ENCODE measurements around the gene LRP1B. TPM values are rescaled to one million over a fixed set of nuclear protein-coding genes. Genes with fewer than 3 reads are reported as not detected.
A peak's percentile ranks its signal among the peaks of the same experiment; 100 is the strongest.

The LRP1B gene
- total and polyA plus RNA-seq, 2 of the 8 experiments (the other 6 are each of a cell fraction or from before 2014, with no cell fraction given): 0.03 TPM; not detected in 1

GRCh38 chr2:141957321-141957720 is 173.5 kb downstream of the LRP1B start:
- no peak overlapping the region for H2AK5ac ChIP-seq (ENCODE audit: low read depth, low read length)
- no peaks in the 10 kb centered on the region for H3K9me3 ChIP-seq (ENCODE audit: insufficient read depth in 2 of 2, low read depth in 1 of 2, low read length in 1 of 2)
- H3K56ac ChIP-seq (replicated peaks; ENCODE audit: insufficient read length, low read depth, low read length): no peak overlapping the region
- H3K27ac ChIP-seq (ENCODE audit: low read depth, low read length): no peak overlapping the region
- no peaks in the 10 kb centered on the region for H3K27me3 ChIP-seq (replicated peaks in 1 of 4; ENCODE audit: control insufficient read depth in 3 of 4, extremely low read depth in 1 of 4, insufficient read depth in 3 of 4, low read length in 3 of 4)
- no peak for FAIRE-seq
- H3K18ac ChIP-seq (ENCODE audit: extremely low read depth, low read length): no peak overlapping the region
- no peak overlapping the region for H3K4me3 ChIP-seq (ENCODE audit: extremely low read depth in 1 of 4, insufficient read depth in 2 of 4, low read depth in 3 of 4, low read length in 4 of 4)
- H3K23me2 ChIP-seq (ENCODE audit: low read depth, low read length): no peaks in the 10 kb centered on the region
- WGBS, 2 experiments (ENCODE audit: extremely low coverage in 1 of 2, insufficient coverage in 1 of 2, insufficient read length in 1 of 2, insufficient replicate concordance in 2 of 2, low coverage in 1 of 2, low lambda C conversion rate in 2 of 2, missing lambda C conversion rate in 1 of 2): 88% methylated on average over 5 of the region's 5 CpGs; no CpG with 5 or more reads in 1 of the 2 experiments
- TF ChIP-seq CBX5 (IDR thresholded peaks at IDR 0.05; ENCODE audit: low read depth, low read length): no peak
- no peak for TF ChIP-seq CTCF (IDR thresholded peaks at IDR 0.05; ENCODE audit: control extremely low read depth in 1 of 3, insufficient read depth in 1 of 3, low read depth in 1 of 3, low read length in 3 of 3)
- TF ChIP-seq GTF2F1 (IDR thresholded peaks at IDR 0.05; ENCODE audit: borderline replicate concordance, low read depth, low read length): no peak
- TF ChIP-seq HDAC6 (IDR thresholded peaks at IDR 0.05; ENCODE audit: low read depth, low read length): no peak
- TF ChIP-seq SRF (IDR thresholded peaks at IDR 0.05; ENCODE audit: low read depth, low read length): no peak
- TF ChIP-seq CHD2 (IDR thresholded peaks at IDR 0.05; ENCODE audit: low read length): no peak
- TF ChIP-seq POU5F1 (IDR thresholded peaks at IDR 0.05; ENCODE audit: low read depth, low read length): no peak
- no peak for TF ChIP-seq SIX5 (IDR thresholded peaks at IDR 0.05; ENCODE audit: low read depth, low read length)
- TF ChIP-seq EP300 (IDR thresholded peaks at IDR 0.05; ENCODE audit: borderline replicate concordance in 1 of 2, low read depth in 2 of 2, low read length in 2 of 2): no peak
- no peak for TF ChIP-seq SIRT6 (IDR thresholded peaks at IDR 0.05; ENCODE audit: low read length)
- TF ChIP-seq CREB1 (IDR thresholded peaks at IDR 0.05): no peak
- TF ChIP-seq CEBPB (IDR thresholded peaks at IDR 0.05; ENCODE audit: low read depth, low read length): no peak
- no peak for TF ChIP-seq SUZ12 (IDR thresholded peaks at IDR 0.05; ENCODE audit: low read length)
- no peak for TF ChIP-seq SP2 (IDR thresholded peaks at IDR 0.05; ENCODE audit: low read length)
- no peak overlapping the region for H4K5ac ChIP-seq (ENCODE audit: insufficient read length, low read depth, low read length)
- no peaks in the 10 kb centered on the region for H3K79me1 ChIP-seq (ENCODE audit: low read depth, low read length)
- H3K4me1 ChIP-seq (replicated peaks in 1 of 4; ENCODE audit: control insufficient read depth in 3 of 4, insufficient read depth in 4 of 4, low read length in 3 of 4): no peaks in the 10 kb centered on the region
- no peak overlapping the region for H2BK12ac ChIP-seq (ENCODE audit: low read depth, low read length)
- H2BK15ac ChIP-seq (ENCODE audit: low read length): no peak overlapping the region
- CTCF ChIA-PET (ENCODE audit: partially characterized antibody): interaction anchor here (0.9 to 1.5 kb wide), 2 partner anchors 14 to 28 kb away, joined by 3 to 7 read pairs; no protein-coding TSS in a partner anchor
- H3K23ac ChIP-seq (ENCODE audit: insufficient read length): no peak overlapping the region
- H3K79me2 ChIP-seq (ENCODE audit: control insufficient read depth in 1 of 2, insufficient read depth in 2 of 2, low read length in 2 of 2): no peaks in the 10 kb centered on the region
- no peak overlapping the region for H3K4me2 ChIP-seq (ENCODE audit: insufficient read depth in 1 of 2, low read depth in 2 of 2, low read length in 2 of 2)
- no peak overlapping the region for H3K4ac ChIP-seq (replicated peaks; ENCODE audit: insufficient read length, low read depth, low read length)
- no peak overlapping the region for H3K9ac ChIP-seq (replicated peaks in 1 of 4; ENCODE audit: extremely low read depth in 1 of 4, low read depth in 3 of 4, low read length in 3 of 4)
- H3K14ac ChIP-seq (ENCODE audit: insufficient read length): no peak overlapping the region
- H4K91ac ChIP-seq (replicated peaks; ENCODE audit: insufficient read length, low read length): no peak overlapping the region
- no peaks in the 10 kb centered on the region for H3K36me3 ChIP-seq (ENCODE audit: control insufficient read depth in 2 of 4, insufficient read depth in 4 of 4, low read length in 3 of 4)
- peak overlapping the region; percentile 93 for H2AFZ ChIP-seq (ENCODE audit: low read length)
- no peak overlapping the region for H2BK20ac ChIP-seq (ENCODE audit: low read length)
- POLR2A ChIA-PET (ENCODE audit: partially characterized antibody): no interaction called here
- no peak overlapping the region for H4K8ac ChIP-seq (ENCODE audit: extremely low read depth, insufficient read depth, low read length)
- no peaks in the 10 kb centered on the region for H4K20me1 ChIP-seq (replicated peaks in 1 of 2; ENCODE audit: control insufficient read depth in 1 of 2, insufficient read depth in 2 of 2, low read length in 2 of 2)
- no peak for DNase-seq (ENCODE audit: low read depth in 1 of 2, low spot score in 2 of 2)
- H2BK120ac ChIP-seq (replicated peaks; ENCODE audit: low read depth, low read length): no peak overlapping the region
- H2BK5ac ChIP-seq (ENCODE audit: low read depth, low read length): no peak overlapping the region

Measured in H1 (cell line).